Renal pelvis (tissue), 4 donors: ENCODE data around the gene NOPCHAP1. TPM values are rescaled to one million over a fixed set of nuclear protein-coding genes. Genes with fewer than 3 reads are reported as not detected.

ENCODE experiments used
- DNase-seq: peaks from one replicate; pipeline ENCODE4 v3.0.0-alpha.2; 2013
- polyA plus RNA-seq, 3 donors: library from polyadenylated mRNA; unstranded; fragments of 120-200 nt; gene quantifications; one replicate each; pipeline ENCODE4 v1.2.1, GENCODE V29; 2013; ENCODE audit not compliant: insufficient read length in 3 of 3

Gene NOPCHAP1
- polyA plus RNA-seq, 3 donors = 9.3 to 13.5 (median 13.4) TPM

- no peak for DNase-seq
Observed at GRCh38 chr12:105014603-105015002, 28.5 kb downstream of the NOPCHAP1 start.

GRCh38 chr12:105015543-105015942 lies 29.4 kb downstream of the NOPCHAP1 start:
- DNase-seq = no peak

- DNase-seq = no peak
Observed at GRCh38 chr12:105018012-105018411, 31.9 kb downstream of the NOPCHAP1 start.

GRCh38 chr12:105018776-105019175 lies 32.7 kb downstream of the NOPCHAP1 start:
- no peak for DNase-seq

GRCh38 chr12:105020241-105020962 lies 34.3 kb downstream of the NOPCHAP1 start:
- no peak for DNase-seq

- peak; percentile 39 for DNase-seq
Observed at GRCh38 chr12:105024928-105025327, 38.8 kb downstream of the NOPCHAP1 start.

GRCh38 chr12:105025890-105026289 lies 39.8 kb downstream of the NOPCHAP1 start:
- peak; percentile 83 for DNase-seq

GRCh38 chr12:105026411-105026810 lies 40.3 kb downstream of the NOPCHAP1 start:
- DNase-seq = peak; percentile 66

- DNase-seq = no peak
Observed at GRCh38 chr12:105030820-105031807, 45.0 kb downstream of the NOPCHAP1 start.

GRCh38 chr12:105032703-105033357 lies 46.7 kb downstream of the NOPCHAP1 start:
- DNase-seq = no peak

GRCh38 chr12:105033851-105034250 lies 47.7 kb downstream of the NOPCHAP1 start:
- no peak for DNase-seq

Other genes starting within 250 kb of the NOPCHAP1 start
- 1 to 10 TPM; 4.4 to 6.1 (median 4.9) TPM for gene SLC41A2, start 28.0 kb upstream of the NOPCHAP1 start, polyA plus RNA-seq
- 1 to 10 TPM in 2 of 3 donors, under 1 TPM in 1; 0.75 to 1.5 (median 1.2) TPM for gene ALDH1L2, start 98.1 kb downstream of the NOPCHAP1 start, polyA plus RNA-seq
- 10 to 100 TPM; 43.9 to 72.8 (median 68.2) TPM for gene WASHC4, start 121.4 kb downstream of the NOPCHAP1 start, polyA plus RNA-seq
- gene APPL2, start 249.9 kb downstream of the NOPCHAP1 start, polyA plus RNA-seq = 100 to 1,000 TPM in 1 of 3 donors, 10 to 100 TPM in 2; 69.0 to 108 (median 86.4) TPM